SK-N-MC (cell line): ENCODE data around the gene TTLL5.
A peak's percentile ranks its signal among the peaks of the same experiment; 100 is the strongest.

ENCODE experiments used
- DNase-seq: peaks from one replicate; pipeline ENCODE4 v3.0.0-alpha.2; 2011; ENCODE audit warnings: low read depth, low spot score
- H3K27ac ChIP-seq: fragments of 200-600 bp; sonication (generic); 2 replicates; pipeline ENCODE4 v1.5.1; 2016; ENCODE audit warnings: mixed run types
- H3K36me3 ChIP-seq: fragments of 200-600 bp; sonication (generic); 2 replicates; pipeline ENCODE4 v1.6.1; 2017; ENCODE audit warnings: antibody characterized with exemption, low read length, mixed read lengths; ENCODE audit not compliant: insufficient read depth
- H3K4me3 ChIP-seq: fragments of 200-600 bp; sonication (generic); 2 replicates; pipeline ENCODE4 v1.5.1; 2016
- H3K9ac ChIP-seq: fragments of 200-600 bp; sonication (generic); 2 replicates; pipeline ENCODE4 v1.8.0; 2017; ENCODE audit warnings: mixed run types, mixed read lengths; ENCODE audit not compliant: insufficient read length
- H3K9me3 ChIP-seq: fragments of 200-600 bp; sonication (generic); 2 replicates; pipeline ENCODE4 v1.6.1; 2017; ENCODE audit warnings: low read depth, mild to moderate bottlenecking, antibody characterized with exemption, low read length, moderate library complexity, mixed read lengths
- EZH2 ChIP-seq: fragments of 200-600 bp; sonication (generic); IDR thresholded peaks from one replicate; pipeline ENCODE4 v1.6.1; 2017; ENCODE audit warnings: antibody characterized with exemption
- FOXP2 ChIP-seq: optimal IDR thresholded peaks from 2 replicates; pipeline ENCODE3; 2011; ENCODE audit warnings: mild to moderate bottlenecking, moderate library complexity; ENCODE audit not compliant: insufficient read depth; ENCODE audit errors: extremely low read length, control extremely low read depth
- POLR2AphosphoS5 ChIP-seq: IDR thresholded peaks from 2 replicates; pipeline ENCODE4 v1.6.1; 2012; ENCODE audit warnings: mild to moderate bottlenecking, low read depth, low read length, borderline replicate concordance

The TTLL5 gene

DNA sequence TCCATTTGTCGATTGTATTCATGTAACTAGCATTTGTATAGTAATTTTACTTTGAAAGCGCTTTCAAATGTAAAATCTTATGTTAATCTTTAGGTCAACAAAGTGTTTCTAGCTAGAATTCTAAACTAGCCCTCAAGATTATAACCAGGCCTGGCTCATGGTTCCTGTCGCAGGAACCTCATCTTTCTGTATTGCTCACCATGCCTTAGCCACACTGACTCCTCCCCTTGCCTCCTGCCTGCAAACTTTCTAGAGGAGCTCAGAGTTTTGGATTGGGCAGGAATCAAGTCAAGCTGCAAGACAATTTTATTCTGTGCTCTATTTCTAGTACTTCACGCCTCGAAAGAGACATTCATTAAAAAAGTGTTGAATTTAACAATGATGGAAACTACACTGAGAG, 220.9 kb downstream of the TTLL5 start:
- Histone ChIP-seq H3K36me3 (no peaks in the 10 kb centered on the region), H3K27ac (no peak overlapping the region), H3K4me3 (no peak overlapping the region), H3K9me3 (no peaks in the 10 kb centered on the region), H3K9ac (no peak overlapping the region)
- DNase-seq = no peak
- TF ChIP-seq POLR2AphosphoS5 (no peak), FOXP2 (no peak), EZH2 (no peak)

- no peaks in the 10 kb centered on the region for H3K36me3 ChIP-seq
- peak overlapping the region; percentile 53 for H3K27ac ChIP-seq
- no peak overlapping the region for H3K9ac ChIP-seq
- H3K4me3 ChIP-seq = peak overlapping the region; percentile 51
- peak; percentile 84 for DNase-seq
- TF ChIP-seq FOXP2 = no peak
- no peak for TF ChIP-seq EZH2
- TF ChIP-seq POLR2AphosphoS5 = no peak
- H3K9me3 ChIP-seq = no peaks in the 10 kb centered on the region
Measured at GRCh38 chr14:75884198-75884611, 223.2 kb downstream of the TTLL5 start.

GRCh38 chr14:75885829-75886228, 224.8 kb downstream of the TTLL5 start:
- TF ChIP-seq FOXP2 (no peak), EZH2 (no peak), POLR2AphosphoS5 (no peak)
- DNase-seq = no peak
- Histone ChIP-seq H3K9ac (no peak overlapping the region), H3K27ac (no peak overlapping the region), H3K9me3 (no peaks in the 10 kb centered on the region), H3K4me3 (no peak overlapping the region), H3K36me3 (no peaks in the 10 kb centered on the region)

DNA sequence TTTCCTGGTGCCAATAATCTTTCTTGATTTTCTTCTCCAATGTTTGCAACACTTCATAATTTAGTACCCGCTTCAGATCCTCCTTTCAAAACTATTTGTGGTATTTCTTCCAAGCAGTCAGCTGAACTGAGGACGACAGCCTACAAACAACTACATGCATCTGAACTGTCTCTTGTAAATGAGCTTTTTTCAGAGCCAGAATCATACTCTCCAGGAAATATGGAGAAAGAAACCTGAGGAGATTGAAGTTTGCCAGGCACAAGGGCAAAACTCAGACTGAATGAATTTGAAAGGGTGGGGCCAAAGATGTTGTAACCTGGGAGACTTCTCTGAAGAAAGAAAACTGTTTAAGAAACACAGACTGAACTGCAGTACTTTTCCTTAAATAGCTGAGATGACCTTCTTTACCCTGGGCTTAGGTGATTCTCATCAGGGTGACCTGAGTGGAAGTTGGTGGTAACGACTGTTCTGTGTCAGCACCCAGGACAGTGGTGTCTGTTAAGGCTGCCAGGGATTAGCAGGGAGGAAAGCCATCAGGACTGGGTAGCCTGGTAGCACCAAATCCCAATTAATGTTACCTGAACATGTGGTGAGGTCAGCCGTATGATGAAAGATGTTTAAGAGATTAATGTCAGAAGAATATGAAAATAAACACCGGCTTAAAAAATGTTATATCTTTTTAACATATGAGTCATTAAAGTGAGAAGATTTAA, 225.7 kb downstream of the TTLL5 start:
- no peak for DNase-seq
- H3K9me3 ChIP-seq = no peaks in the 10 kb centered on the region
- no peaks in the 10 kb centered on the region for H3K36me3 ChIP-seq
- H3K27ac ChIP-seq = no peak overlapping the region
- H3K4me3 ChIP-seq = no peak overlapping the region
- no peak overlapping the region for H3K9ac ChIP-seq
- no peak for TF ChIP-seq FOXP2
- TF ChIP-seq EZH2 = no peak
- TF ChIP-seq POLR2AphosphoS5 = no peak

DNA sequence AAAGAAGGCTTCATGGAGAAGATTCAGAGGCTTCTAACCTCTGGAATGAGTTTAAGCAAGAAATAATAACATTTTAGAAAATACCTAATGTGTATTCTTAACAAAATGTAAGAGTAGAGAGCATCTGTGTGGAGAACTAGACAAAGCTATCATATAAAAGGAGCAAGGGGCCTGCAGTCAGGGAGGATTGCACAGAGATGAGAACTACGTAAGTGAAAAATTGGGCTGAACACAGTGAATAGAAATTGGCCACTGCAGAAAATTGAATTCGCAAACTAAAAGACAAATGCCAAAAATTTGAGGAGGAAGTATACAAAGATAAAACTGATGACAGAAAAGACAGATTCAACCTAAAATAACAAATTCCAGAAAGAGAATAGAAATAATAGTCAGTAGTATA, 227.9 kb downstream of the TTLL5 start:
- TF ChIP-seq EZH2 = no peak
- no peak for TF ChIP-seq POLR2AphosphoS5
- H3K9me3 ChIP-seq = no peaks in the 10 kb centered on the region
- H3K36me3 ChIP-seq = no peaks in the 10 kb centered on the region
- no peak overlapping the region for H3K4me3 ChIP-seq
- no peak overlapping the region for H3K27ac ChIP-seq
- H3K9ac ChIP-seq = no peak overlapping the region
- DNase-seq = no peak

DNA sequence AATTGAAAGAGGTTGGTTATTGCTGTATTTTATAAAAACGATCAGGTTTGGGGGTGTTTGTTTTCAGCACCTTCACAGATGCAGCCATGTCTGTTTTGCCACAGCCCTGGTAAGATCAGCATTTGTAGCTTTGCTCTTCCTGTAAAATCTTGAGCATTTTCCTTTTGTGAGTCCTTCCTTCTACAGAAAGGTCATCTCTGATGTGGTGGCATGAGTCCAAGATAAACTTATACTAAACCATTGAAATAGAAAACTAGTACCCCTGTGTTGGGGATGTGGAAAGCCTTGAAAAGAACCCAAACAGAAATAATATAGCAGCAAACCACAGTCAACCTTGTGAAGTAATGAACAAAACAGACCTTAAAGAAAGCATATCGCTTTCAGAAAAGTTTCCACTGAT, 235.3 kb downstream of the TTLL5 start:
- TF ChIP-seq EZH2 (no peak), FOXP2 (no peak), POLR2AphosphoS5 (no peak)
- Histone ChIP-seq H3K4me3 (no peak overlapping the region), H3K9me3 (no peaks in the 10 kb centered on the region), H3K27ac (no peak overlapping the region; the same call in 1 of the 2 replicates), H3K36me3 (no peaks in the 10 kb centered on the region), H3K9ac (no peak overlapping the region)
- no peak for DNase-seq

DNA sequence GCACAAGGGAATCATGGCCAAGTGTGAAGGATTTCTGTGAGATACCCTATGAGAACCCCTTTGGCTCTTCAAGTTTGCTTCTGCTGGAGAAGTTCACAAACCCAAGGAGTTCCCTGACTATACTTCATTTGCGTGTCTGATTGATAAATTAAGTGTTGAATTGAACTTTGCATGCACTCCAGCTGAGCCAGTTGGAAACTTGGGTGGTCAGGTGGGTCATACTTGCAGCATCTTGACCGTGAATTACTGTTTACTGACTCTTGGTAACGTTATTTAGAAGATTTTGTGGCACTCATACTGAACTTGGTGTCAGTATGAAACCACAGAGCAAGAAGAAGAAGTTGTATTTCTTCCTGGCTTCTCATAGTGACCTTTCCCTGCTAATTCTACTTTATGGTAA, 243.3 kb downstream of the TTLL5 start:
- Histone ChIP-seq H3K9me3 (no peaks in the 10 kb centered on the region), H3K27ac (peak overlapping the region; percentile 51), H3K4me3 (no peak overlapping the region), H3K9ac (no peak overlapping the region), H3K36me3 (no peaks in the 10 kb centered on the region)
- no peak for DNase-seq
- TF ChIP-seq POLR2AphosphoS5 (no peak), EZH2 (no peak), FOXP2 (no peak)

- no peak overlapping the region for H3K4me3 ChIP-seq
- H3K9ac ChIP-seq = no peak overlapping the region
- no peaks in the 10 kb centered on the region for H3K36me3 ChIP-seq
- TF ChIP-seq EZH2 (no peak), FOXP2 (no peak), POLR2AphosphoS5 (no peak; the same call in 1 of the 2 replicates)
- H3K9me3 ChIP-seq = no peaks in the 10 kb centered on the region
- peak overlapping the region; percentile 51 for H3K27ac ChIP-seq
- no peak for DNase-seq
Measured at GRCh38 chr14:75905147-75905904, 244.3 kb downstream of the TTLL5 start.
